OCI-LY3 (cell line): Measurements from ENCODE around the gene FBRSL1.

Source experiments
- H2AFZ ChIP-seq: fragments of 200-600, 300-600 bp; shearing (Covaris generic); 2 replicates; pipeline ENCODE4 v1.6.0; 2014; ENCODE audit warnings: antibody characterized with exemption, low read depth, low read length
- H3K27ac ChIP-seq: fragments of 200-600, 300-600 bp; sonication (generic); 2 replicates; pipeline ENCODE4 v1.5.1; 2014; ENCODE audit warnings: mild to moderate bottlenecking, low read length, moderate library complexity, mixed read lengths
- H3K27me3 ChIP-seq: fragments of 200-600, 300-600 bp; sonication (generic); 2 replicates; pipeline ENCODE4 v1.6.1; 2014; ENCODE audit warnings: low read depth, low read length, mixed read lengths
- H3K36me3 ChIP-seq: fragments of 200-600, 300-600 bp; sonication (generic); replicated peaks from 2 replicates; pipeline ENCODE3; 2014; ENCODE audit warnings: low read depth, low read length, mixed read lengths
- H3K4me1 ChIP-seq: fragments of 300-600, 200-600 bp; sonication (generic); 2 replicates; pipeline ENCODE4 v1.6.1; 2014; ENCODE audit warnings: low read length, mixed read lengths
- H3K4me2 ChIP-seq: fragments of 200-600, 300-600 bp; sonication (generic); 2 replicates; pipeline ENCODE4 v1.6.1; 2014; ENCODE audit warnings: low read length, mixed read lengths
- H3K4me3 ChIP-seq: fragments of 300-600, 200-600 bp; sonication (generic); 2 replicates; pipeline ENCODE4 v1.5.1; 2014; ENCODE audit warnings: antibody characterized with exemption, mild to moderate bottlenecking, low read length, moderate library complexity
- H3K79me2 ChIP-seq: fragments of 300-600, 200-600 bp; shearing (Covaris generic); 2 replicates; pipeline ENCODE4 v1.6.1; 2014; ENCODE audit warnings: mild to moderate bottlenecking, low read length, mixed read lengths
- H3K9ac ChIP-seq: fragments of 300-600, 200-600 bp; shearing (Covaris generic); 2 replicates; pipeline ENCODE4 v1.6.0; 2014; ENCODE audit warnings: mild to moderate bottlenecking, low read length, moderate library complexity
- H3K9me3 ChIP-seq: fragments of 200-600, 300-600 bp; shearing (Covaris generic); 2 replicates; pipeline ENCODE4 v1.6.1; 2014; ENCODE audit warnings: low read length, mixed read lengths; ENCODE audit not compliant: insufficient read depth
- H4K20me1 ChIP-seq: fragments of 200-600, 300-600 bp; sonication (generic); 2 replicates; pipeline ENCODE4 v1.6.1; 2016; ENCODE audit warnings: low read length, mixed read lengths; ENCODE audit not compliant: insufficient read depth
- CTCF ChIP-seq: fragments of 200-600, 300-600 bp; sonication (generic); IDR thresholded peaks from 2 replicates; pipeline ENCODE4 v1.5.1; 2014; ENCODE audit warnings: antibody characterized with exemption, low read length, low read depth
- EZH2phosphoT487 ChIP-seq: fragments of 200-600 bp; shearing (Covaris generic); IDR thresholded peaks from 2 replicates; pipeline ENCODE4 v1.6.1; 2018; ENCODE audit warnings: antibody characterized with exemption, mixed run types, low read depth

Gene FBRSL1

GRCh38 chr12:132505105-132505851, 15.3 kb downstream of the FBRSL1 start:
- Histone ChIP-seq H3K79me2 (peaks cover 69% of the 10 kb centered on the region), H3K9ac (no peak overlapping the region), H4K20me1 (peaks cover 75% of the 10 kb centered on the region), H2AFZ (no peak overlapping the region), H3K9me3 (no peaks in the 10 kb centered on the region), H3K4me3 (no peak overlapping the region), H3K27me3 (no peaks in the 10 kb centered on the region), H3K36me3 (no peaks in the 10 kb centered on the region), H3K27ac (no peak overlapping the region), H3K4me2 (no peak overlapping the region), H3K4me1 (no peaks in the 10 kb centered on the region)
- TF ChIP-seq EZH2phosphoT487: no peak
- no peak for TF ChIP-seq CTCF

GRCh38 chr12:132505852-132506219, 15.9 kb downstream of the FBRSL1 start:
- H2AFZ ChIP-seq: no peak overlapping the region
- H3K27ac ChIP-seq: no peak overlapping the region
- peaks cover 70% of the 10 kb centered on the region for H4K20me1 ChIP-seq
- no peaks in the 10 kb centered on the region for H3K27me3 ChIP-seq
- TF ChIP-seq EZH2phosphoT487 (no peak), CTCF (no peak)
- H3K9ac ChIP-seq: no peak overlapping the region
- no peak overlapping the region for H3K4me3 ChIP-seq
- H3K36me3 ChIP-seq: no peaks in the 10 kb centered on the region
- H3K9me3 ChIP-seq: no peaks in the 10 kb centered on the region
- H3K4me1 ChIP-seq: no peaks in the 10 kb centered on the region
- no peak overlapping the region for H3K4me2 ChIP-seq
- peaks cover 64% of the 10 kb centered on the region for H3K79me2 ChIP-seq

GRCh38 chr12:132506328-132507160, 16.6 kb downstream of the FBRSL1 start:
- Histone ChIP-seq H3K9ac (no peak overlapping the region), H3K27me3 (no peaks in the 10 kb centered on the region), H2AFZ (no peak overlapping the region), H3K79me2 (peaks cover 56% of the 10 kb centered on the region), H3K9me3 (no peaks in the 10 kb centered on the region), H3K27ac (no peak overlapping the region), H4K20me1 (peaks cover 63% of the 10 kb centered on the region), H3K4me3 (no peak overlapping the region), H3K4me2 (no peak overlapping the region), H3K36me3 (no peaks in the 10 kb centered on the region), H3K4me1 (no peaks in the 10 kb centered on the region)
- TF ChIP-seq EZH2phosphoT487 (no peak), CTCF (no peak)

- Histone ChIP-seq H3K27ac (no peak overlapping the region), H3K9me3 (no peaks in the 10 kb centered on the region), H3K4me2 (no peak overlapping the region), H3K36me3 (no peaks in the 10 kb centered on the region), H3K9ac (no peak overlapping the region), H3K4me3 (no peak overlapping the region), H3K4me1 (no peaks in the 10 kb centered on the region), H4K20me1 (peaks cover 57% of the 10 kb centered on the region), H3K27me3 (no peaks in the 10 kb centered on the region), H3K79me2 (peaks cover 50% of the 10 kb centered on the region), H2AFZ (no peak overlapping the region)
- TF ChIP-seq CTCF (no peak), EZH2phosphoT487 (no peak)
These were observed 17.2 kb downstream of the FBRSL1 start for GRCh38 chr12:132507161-132507538.
